Activated B cell treated with CpG ODN at 0.5 μM for 24 hours (primary cell): Measurements from ENCODE around the gene CCDC159. TPM values are rescaled to one million over a fixed set of nuclear protein-coding genes. Genes with fewer than 3 reads are reported as not detected.

Experiments
- ATAC-seq: fragments of 200-7000 bp; cut with Tn5 transposase; one replicate; pipeline ENCODE4 v1.10.0; 2021; ENCODE audit warnings: low read depth, mild to moderate bottlenecking, moderate library complexity
- CTCF ChIA-PET: fragments of 350-600 bp; sonication (Branson Sonifier 250); formaldehyde crosslinking; loops from one replicate; lab custom pipeline; 2021; ENCODE audit warnings: antibody characterized with exemption; lab: Charles Lee
- POLR2A ChIA-PET: fragments of 350-600 bp; sonication (Branson Sonifier 250); formaldehyde crosslinking; loops from one replicate; lab custom pipeline; 2021; ENCODE audit warnings: antibody characterized with exemption; lab: Charles Lee
- DNase-seq: peaks from one replicate; pipeline ENCODE4 v3.0.0; 2022
- H3K27ac Mint-ChIP-seq: one replicate; pipeline ENCODE4 v1.8.0; 2020; ENCODE audit warnings: mixed read lengths
- H3K27me3 Mint-ChIP-seq: one replicate; pipeline ENCODE4 v1.8.0; 2021; ENCODE audit warnings: mixed read lengths
- H3K36me3 Mint-ChIP-seq: one replicate; pipeline ENCODE4 v1.8.0; 2021; ENCODE audit warnings: low read depth, mixed read lengths
- H3K4me1 Mint-ChIP-seq: one replicate; pipeline ENCODE4 v1.8.0; 2021; ENCODE audit warnings: mixed read lengths
- H3K4me3 Mint-ChIP-seq: one replicate; pipeline ENCODE4 v1.8.0; 2020; ENCODE audit warnings: mild to moderate bottlenecking, mixed read lengths
- H3K9me3 Mint-ChIP-seq: one replicate; pipeline ENCODE4 v1.8.0; 2020; ENCODE audit warnings: mixed read lengths
- intact Hi-C: fragments of 100-400 bp; cut with micrococcal nuclease; formaldehyde crosslinking; loops from one replicate; pipeline ENCODE4 v1.15.1; 2024
- total RNA-seq: library from RNA; stranded (reverse); gene quantifications from 2 replicates; pipeline ENCODE4 v1.2.3, GENCODE V29; 2022
- TF ChIP-seq, protein P1 (sequence below): fragments of 200-600 bp; IDR thresholded peaks from one replicate; pipeline ENCODE4 v1.8.0; 2022; ENCODE audit warnings: antibody characterized with exemption, mild to moderate bottlenecking

CCDC159 gene
- total RNA-seq, 1 donor from 2014 or later: 32.1 TPM

DNA sequence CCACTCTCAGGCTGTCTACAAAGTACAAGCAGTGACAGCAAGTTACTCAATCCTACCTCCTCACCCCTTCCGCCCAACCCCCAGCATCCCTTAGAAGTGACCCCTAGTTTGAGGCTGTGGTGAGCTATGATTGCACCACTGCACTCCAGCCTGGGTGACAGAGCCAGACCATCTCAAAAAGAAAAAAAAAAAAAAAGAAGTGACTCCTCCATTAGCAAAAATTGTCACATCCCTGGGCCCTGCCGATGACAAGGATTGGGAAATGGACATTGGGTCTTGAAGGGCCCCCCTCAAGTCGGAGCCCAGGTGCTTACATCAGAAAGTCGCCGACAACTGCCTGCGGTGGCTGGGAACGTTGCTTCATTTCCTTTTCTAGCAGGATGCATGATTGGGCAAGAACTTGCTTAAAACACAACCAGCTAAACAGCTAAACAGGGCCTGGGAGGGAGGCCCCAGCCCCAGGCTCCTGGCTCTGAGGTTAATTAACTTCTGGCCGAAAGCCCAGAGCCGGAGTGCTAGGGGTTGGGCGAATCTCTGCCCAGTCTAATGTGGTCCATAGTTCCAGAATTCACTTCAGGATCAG, 22.1 kb upstream of the CCDC159 start:
- H3K36me3 Mint-ChIP-seq: peaks cover 7% of the 10 kb centered on the region
- H3K4me1 Mint-ChIP-seq: peaks cover 45% of the 10 kb centered on the region
- H3K27me3 Mint-ChIP-seq: no peaks in the 10 kb centered on the region
- DNase-seq (no peak), ATAC-seq (peak; percentile 80)
- intact Hi-C loops: no loop called here
- H3K27ac Mint-ChIP-seq: peak overlapping the region; percentile 76
- TF ChIP-seq, protein P1, sequence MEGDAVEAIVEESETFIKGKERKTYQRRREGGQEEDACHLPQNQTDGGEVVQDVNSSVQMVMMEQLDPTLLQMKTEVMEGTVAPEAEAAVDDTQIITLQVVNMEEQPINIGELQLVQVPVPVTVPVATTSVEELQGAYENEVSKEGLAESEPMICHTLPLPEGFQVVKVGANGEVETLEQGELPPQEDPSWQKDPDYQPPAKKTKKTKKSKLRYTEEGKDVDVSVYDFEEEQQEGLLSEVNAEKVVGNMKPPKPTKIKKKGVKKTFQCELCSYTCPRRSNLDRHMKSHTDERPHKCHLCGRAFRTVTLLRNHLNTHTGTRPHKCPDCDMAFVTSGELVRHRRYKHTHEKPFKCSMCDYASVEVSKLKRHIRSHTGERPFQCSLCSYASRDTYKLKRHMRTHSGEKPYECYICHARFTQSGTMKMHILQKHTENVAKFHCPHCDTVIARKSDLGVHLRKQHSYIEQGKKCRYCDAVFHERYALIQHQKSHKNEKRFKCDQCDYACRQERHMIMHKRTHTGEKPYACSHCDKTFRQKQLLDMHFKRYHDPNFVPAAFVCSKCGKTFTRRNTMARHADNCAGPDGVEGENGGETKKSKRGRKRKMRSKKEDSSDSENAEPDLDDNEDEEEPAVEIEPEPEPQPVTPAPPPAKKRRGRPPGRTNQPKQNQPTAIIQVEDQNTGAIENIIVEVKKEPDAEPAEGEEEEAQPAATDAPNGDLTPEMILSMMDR: no peak
- peak overlapping the region; percentile 56 for H3K4me3 Mint-ChIP-seq
- no peaks in the 10 kb centered on the region for H3K9me3 Mint-ChIP-seq
- ChIA-PET POLR2A (interaction anchor here (0.6 to 2.1 kb wide), 8 partner anchors 16 to 667 kb away, joined by 3 to 15 read pairs (median 6); partner anchors contain the start of genes ODAD3, PRKCSH, RAB3D and SWSAP1), CTCF (interaction anchor here (1.4 kb wide), 2 partner anchors 30 to 57 kb away, joined by 3 to 4 read pairs; no protein-coding TSS in a partner anchor)

DNA sequence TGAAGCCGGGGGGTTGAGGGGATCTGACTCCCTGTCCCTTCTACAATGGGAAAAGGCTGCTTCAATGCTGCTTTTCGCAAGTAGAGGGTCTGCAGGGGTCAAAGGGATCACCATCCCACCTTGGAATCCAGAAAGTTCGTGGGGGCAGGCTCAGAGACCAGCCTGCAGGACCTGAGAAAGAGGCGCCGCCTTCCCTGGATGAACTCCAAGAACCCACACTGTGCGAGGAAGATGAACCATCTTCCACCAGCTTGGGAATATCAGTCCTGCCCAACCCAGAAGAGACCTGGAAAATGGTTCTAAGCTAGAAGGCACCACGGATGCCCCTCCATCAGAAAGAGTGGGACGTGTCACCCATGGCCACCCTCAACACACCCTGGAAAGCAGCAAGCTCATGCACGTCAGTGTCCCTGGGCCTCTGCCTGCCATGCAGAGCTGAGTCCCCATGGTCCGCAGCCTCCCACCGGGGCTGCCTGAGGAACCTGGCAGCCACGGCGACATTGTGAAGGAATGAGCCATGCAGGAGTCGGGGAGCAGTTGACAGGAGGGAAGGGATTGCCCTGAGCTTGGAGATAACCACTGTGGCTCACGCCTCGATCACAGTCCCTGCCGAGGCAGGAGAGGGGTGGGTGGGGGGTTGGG, 21.4 kb upstream of the CCDC159 start:
- Mint-ChIP-seq H3K27me3 (no peaks in the 10 kb centered on the region), H3K27ac (peak overlapping the region; percentile 76), H3K9me3 (no peaks in the 10 kb centered on the region), H3K4me1 (peaks cover 45% of the 10 kb centered on the region), H3K36me3 (peaks cover 8% of the 10 kb centered on the region), H3K4me3 (no peak overlapping the region)
- ChIA-PET CTCF (interaction anchor here (1.4 kb wide), 2 partner anchors 31 to 56 kb away, joined by 3 to 4 read pairs; no protein-coding TSS in a partner anchor), POLR2A (interaction anchor here (0.8 to 2.1 kb wide), 4 partner anchors 15 to 110 kb away, joined by 6 to 15 read pairs (median 6); partner anchors contain the start of genes ODAD3, PRKCSH, RAB3D and SWSAP1)
- DNase-seq (no peak), ATAC-seq (no peak)
- TF ChIP-seq, protein P1: no peak
- intact Hi-C loops: no loop called here

DNA sequence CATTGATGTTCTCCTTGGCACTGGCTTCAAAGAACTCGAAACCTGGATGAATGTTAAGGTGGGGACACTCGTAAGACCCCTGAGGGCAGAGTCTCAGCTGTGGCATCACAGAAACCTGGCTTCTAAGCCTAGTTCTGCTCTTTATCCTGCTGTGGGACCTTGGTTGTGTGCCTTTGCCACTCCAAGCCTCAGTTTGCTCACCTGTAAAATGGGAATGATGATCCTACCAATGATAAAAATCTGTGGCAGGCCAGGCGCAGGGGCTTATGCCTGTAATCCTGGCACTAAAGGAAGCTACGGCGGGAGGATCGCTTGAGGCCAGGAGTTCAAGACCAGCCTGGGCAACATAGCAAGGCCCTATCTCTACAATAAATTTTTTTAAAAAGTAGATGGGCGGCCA, 20.8 kb upstream of the CCDC159 start:
- POLR2A ChIA-PET: interaction anchor here (0.7 to 1.3 kb wide), 2 partner anchors 14 to 49 kb away, joined by 5 to 6 read pairs; partner anchors contain the start of genes RAB3D and SWSAP1
- Mint-ChIP-seq H3K9me3 (no peaks in the 10 kb centered on the region), H3K36me3 (peaks cover 13% of the 10 kb centered on the region), H3K4me3 (no peak overlapping the region), H3K4me1 (peaks cover 42% of the 10 kb centered on the region), H3K27me3 (no peaks in the 10 kb centered on the region), H3K27ac (no peak overlapping the region)
- intact Hi-C loops: no loop called here
- ATAC-seq (no peak), DNase-seq (no peak)
- CTCF ChIA-PET: interaction anchor here (1.4 kb wide), 2 partner anchors 32 to 55 kb away, joined by 3 to 4 read pairs; no protein-coding TSS in a partner anchor
- TF ChIP-seq, protein P1: no peak

DNA sequence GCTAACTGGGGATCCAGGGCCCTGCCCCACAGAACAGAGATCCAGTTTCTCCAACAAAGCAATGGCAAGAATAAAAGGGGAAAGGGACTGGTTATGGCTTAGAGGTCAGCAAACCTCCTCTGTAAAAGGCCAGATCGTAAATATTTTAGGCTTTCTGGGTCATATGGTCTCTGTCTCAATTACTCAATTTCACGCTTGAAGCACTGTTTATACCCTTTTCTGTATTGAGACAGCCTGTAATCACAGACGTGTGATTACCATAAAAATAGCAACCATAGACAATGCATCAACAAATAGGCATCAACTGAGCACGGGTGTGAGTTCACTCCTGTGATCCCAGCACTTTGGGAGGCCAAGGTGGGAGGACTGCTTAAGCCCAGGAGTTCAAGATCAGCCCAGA, 16.2 kb upstream of the CCDC159 start:
- ATAC-seq (no peak), DNase-seq (no peak)
- TF ChIP-seq, protein P1: no peak
- ChIA-PET POLR2A (no interaction called here), CTCF (no interaction called here)
- intact Hi-C loops: no loop called here
- H3K4me3 Mint-ChIP-seq: no peak overlapping the region
- no peaks in the 10 kb centered on the region for H3K4me1 Mint-ChIP-seq
- no peaks in the 10 kb centered on the region for H3K9me3 Mint-ChIP-seq
- H3K36me3 Mint-ChIP-seq: peaks cover 33% of the 10 kb centered on the region
- no peaks in the 10 kb centered on the region for H3K27me3 Mint-ChIP-seq
- H3K27ac Mint-ChIP-seq: no peak overlapping the region

DNA sequence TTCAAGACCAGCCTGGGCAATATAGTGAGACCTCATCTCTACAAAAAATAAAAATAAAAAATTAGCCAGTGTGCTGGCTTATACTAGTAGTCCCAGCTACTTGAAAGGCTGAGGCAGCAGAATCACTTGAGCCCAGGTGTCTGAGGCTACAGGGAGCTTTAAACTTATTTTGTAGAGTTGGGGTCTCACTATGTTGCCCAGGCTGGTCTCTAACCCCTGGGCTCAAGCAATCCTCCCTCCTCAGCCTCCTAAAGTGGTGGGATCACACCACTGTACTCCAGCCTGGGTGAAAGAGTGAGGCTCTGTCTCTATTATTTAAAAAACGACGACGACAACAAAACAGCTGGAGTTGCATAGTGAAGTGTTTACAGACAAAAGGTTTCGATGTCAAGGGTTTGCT, 14.8 kb upstream of the CCDC159 start:
- Mint-ChIP-seq H3K36me3 (peaks cover 46% of the 10 kb centered on the region), H3K27me3 (no peaks in the 10 kb centered on the region), H3K4me1 (no peaks in the 10 kb centered on the region), H3K27ac (no peak overlapping the region), H3K9me3 (no peaks in the 10 kb centered on the region), H3K4me3 (no peak overlapping the region)
- ChIA-PET POLR2A (interaction anchor here (0.6 to 0.7 kb wide), 2 partner anchors 15 to 90 kb away, joined by 3 read pairs; partner anchors contain the start of genes CCDC159 and TMEM205), CTCF (interaction anchor here (1.4 kb wide), 1 partner anchor 51 kb away, joined by 3 read pairs; no protein-coding TSS in a partner anchor)
- TF ChIP-seq, protein P1: no peak
- DNase-seq (no peak), ATAC-seq (no peak)
- intact Hi-C loops: no loop called here
